SK-N-SH treated with all-trans-retinoic acid at 6 μM for 48 hours (cell line): ENCODE results near the gene SFXN2.

Experiments
- BACH2 ChIP-seq: fragments of 250-450 bp; sonication (Bioruptor Pico); IDR thresholded peaks from 2 replicates; pipeline ENCODE4 v1.9.0; 2021; ENCODE audit warnings: mild to moderate bottlenecking, borderline replicate concordance
- ISL1 ChIP-seq: fragments of 250-450 bp; sonication (Bioruptor Pico); IDR thresholded peaks from 2 replicates; pipeline ENCODE4 v2.1.2; 2022; ENCODE audit warnings: mild to moderate bottlenecking, moderate library complexity
- PPARA ChIP-seq: fragments of 250-450 bp; sonication (Bioruptor Pico); IDR thresholded peaks from 2 replicates; pipeline ENCODE4 v1.5.0; 2020; ENCODE audit warnings: mild to moderate bottlenecking, borderline replicate concordance
- RARB ChIP-seq: fragments of 250-450 bp; sonication (Bioruptor Pico); IDR thresholded peaks from 2 replicates; pipeline ENCODE4 v1.8.0; 2021; ENCODE audit warnings: mild to moderate bottlenecking, moderate library complexity
- ZFP30 ChIP-seq: fragments of 450-650 bp; formaldehyde crosslinking; IDR thresholded peaks from 2 replicates; pipeline ENCODE4 v1.5.0; 2022; ENCODE audit warnings: mild to moderate bottlenecking, moderate library complexity

- TF ChIP-seq PPARA (CRISPR knock-in tag), result no peak
- TF ChIP-seq RARB (CRISPR knock-in tag), result no peak
- TF ChIP-seq BACH2 (CRISPR knock-in tag), result no peak
- TF ChIP-seq ISL1 (CRISPR knock-in tag), result no peak
- TF ChIP-seq ZFP30 (CRISPR knock-in tag), result no peak
Measured at GRCh38 chr10:102783568-102783967, 69.1 kb downstream of the SFXN2 start.
